ENCODE measurements around the gene PARM1. TPM values are rescaled to one million over a fixed set of nuclear protein-coding genes. Genes with fewer than 3 reads are reported as not detected.

Gene PARM1
- polyA plus RNA-seq, 1 of the 3 experiments (the other 2 are of a cell fraction), result not detected

GRCh38 chr4:74930162-74930561, 2.8 kb upstream of the PARM1 start:
- TF ChIP-seq YY1 (IDR thresholded peaks at IDR 0.05; ENCODE audit: low read depth) (no peak), NFIC (IDR thresholded peaks at IDR 0.05; ENCODE audit: borderline replicate concordance) (no peak), RAD21 (IDR thresholded peaks at IDR 0.05; ENCODE audit: low read length) (no peak), TAF1 (IDR thresholded peaks at IDR 0.05; ENCODE audit: borderline replicate concordance, low read depth, low read length) (no peak), USF1 (IDR thresholded peaks at IDR 0.05; ENCODE audit: borderline replicate concordance, low read depth) (no peak), NRF1 (IDR thresholded peaks at IDR 0.05; ENCODE audit: low read depth, low read length) (no peak), TEAD4 (IDR thresholded peaks at IDR 0.05; ENCODE audit: borderline replicate concordance, insufficient read depth) (no peak), JUND (IDR thresholded peaks at IDR 0.05) (no peak), FOXJ3 (CRISPR knock-in tag; IDR thresholded peaks at IDR 0.05) (no peak), FOSL2 (IDR thresholded peaks at IDR 0.05; ENCODE audit: borderline replicate concordance, low read depth) (no peak), CHD2 (IDR thresholded peaks at IDR 0.05; ENCODE audit: low read length, partially characterized antibody) (no peak), SIN3A (IDR thresholded peaks at IDR 0.05; ENCODE audit: borderline replicate concordance, low read depth, low read length) (no peak), FOXM1 (IDR thresholded peaks at IDR 0.05; ENCODE audit: low read depth) (no peak), ELF1 (IDR thresholded peaks at IDR 0.05) (no peak), GATA2 (CRISPR knock-in tag; IDR thresholded peaks at IDR 0.05) (no peak)
- TF ChIP-seq, protein P1, sequence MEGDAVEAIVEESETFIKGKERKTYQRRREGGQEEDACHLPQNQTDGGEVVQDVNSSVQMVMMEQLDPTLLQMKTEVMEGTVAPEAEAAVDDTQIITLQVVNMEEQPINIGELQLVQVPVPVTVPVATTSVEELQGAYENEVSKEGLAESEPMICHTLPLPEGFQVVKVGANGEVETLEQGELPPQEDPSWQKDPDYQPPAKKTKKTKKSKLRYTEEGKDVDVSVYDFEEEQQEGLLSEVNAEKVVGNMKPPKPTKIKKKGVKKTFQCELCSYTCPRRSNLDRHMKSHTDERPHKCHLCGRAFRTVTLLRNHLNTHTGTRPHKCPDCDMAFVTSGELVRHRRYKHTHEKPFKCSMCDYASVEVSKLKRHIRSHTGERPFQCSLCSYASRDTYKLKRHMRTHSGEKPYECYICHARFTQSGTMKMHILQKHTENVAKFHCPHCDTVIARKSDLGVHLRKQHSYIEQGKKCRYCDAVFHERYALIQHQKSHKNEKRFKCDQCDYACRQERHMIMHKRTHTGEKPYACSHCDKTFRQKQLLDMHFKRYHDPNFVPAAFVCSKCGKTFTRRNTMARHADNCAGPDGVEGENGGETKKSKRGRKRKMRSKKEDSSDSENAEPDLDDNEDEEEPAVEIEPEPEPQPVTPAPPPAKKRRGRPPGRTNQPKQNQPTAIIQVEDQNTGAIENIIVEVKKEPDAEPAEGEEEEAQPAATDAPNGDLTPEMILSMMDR (IDR thresholded peaks at IDR 0.05), result no peak
- TF ChIP-seq, protein P2, sequence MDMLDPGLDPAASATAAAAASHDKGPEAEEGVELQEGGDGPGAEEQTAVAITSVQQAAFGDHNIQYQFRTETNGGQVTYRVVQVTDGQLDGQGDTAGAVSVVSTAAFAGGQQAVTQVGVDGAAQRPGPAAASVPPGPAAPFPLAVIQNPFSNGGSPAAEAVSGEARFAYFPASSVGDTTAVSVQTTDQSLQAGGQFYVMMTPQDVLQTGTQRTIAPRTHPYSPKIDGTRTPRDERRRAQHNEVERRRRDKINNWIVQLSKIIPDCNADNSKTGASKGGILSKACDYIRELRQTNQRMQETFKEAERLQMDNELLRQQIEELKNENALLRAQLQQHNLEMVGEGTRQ (IDR thresholded peaks at IDR 0.05; ENCODE audit: borderline replicate concordance, low read depth, low read length), result no peak
- TF ChIP-seq, protein P3, sequence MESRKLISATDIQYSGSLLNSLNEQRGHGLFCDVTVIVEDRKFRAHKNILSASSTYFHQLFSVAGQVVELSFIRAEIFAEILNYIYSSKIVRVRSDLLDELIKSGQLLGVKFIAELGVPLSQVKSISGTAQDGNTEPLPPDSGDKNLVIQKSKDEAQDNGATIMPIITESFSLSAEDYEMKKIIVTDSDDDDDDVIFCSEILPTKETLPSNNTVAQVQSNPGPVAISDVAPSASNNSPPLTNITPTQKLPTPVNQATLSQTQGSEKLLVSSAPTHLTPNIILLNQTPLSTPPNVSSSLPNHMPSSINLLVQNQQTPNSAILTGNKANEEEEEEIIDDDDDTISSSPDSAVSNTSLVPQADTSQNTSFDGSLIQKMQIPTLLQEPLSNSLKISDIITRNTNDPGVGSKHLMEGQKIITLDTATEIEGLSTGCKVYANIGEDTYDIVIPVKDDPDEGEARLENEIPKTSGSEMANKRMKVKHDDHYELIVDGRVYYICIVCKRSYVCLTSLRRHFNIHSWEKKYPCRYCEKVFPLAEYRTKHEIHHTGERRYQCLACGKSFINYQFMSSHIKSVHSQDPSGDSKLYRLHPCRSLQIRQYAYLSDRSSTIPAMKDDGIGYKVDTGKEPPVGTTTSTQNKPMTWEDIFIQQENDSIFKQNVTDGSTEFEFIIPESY (IDR thresholded peaks at IDR 0.05; ENCODE audit: borderline replicate concordance, low read depth), result no peak
- TF ChIP-seq, protein P4, sequence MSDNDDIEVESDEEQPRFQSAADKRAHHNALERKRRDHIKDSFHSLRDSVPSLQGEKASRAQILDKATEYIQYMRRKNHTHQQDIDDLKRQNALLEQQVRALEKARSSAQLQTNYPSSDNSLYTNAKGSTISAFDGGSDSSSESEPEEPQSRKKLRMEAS (IDR thresholded peaks at IDR 0.05; ENCODE audit: low read depth), result no peak
- Histone ChIP-seq H3K9me3 (no peaks in the 10 kb centered on the region), H3K79me2 (ENCODE audit: insufficient read depth) (no peaks in the 10 kb centered on the region), H3K27me3 (ENCODE audit: insufficient read depth) (peaks cover 29% of the 10 kb centered on the region), H3K4me2 (no peak overlapping the region), H3K4me3 (ENCODE audit: low read depth in 2 of 2, low read length in 1 of 2) (no peak overlapping the region), H2AFZ (ENCODE audit: low read depth) (no peak overlapping the region), H3F3A (replicated peaks; ENCODE audit: insufficient read depth) (no peaks in the 10 kb centered on the region), H3K27ac (ENCODE audit: low read depth in 2 of 2, low read length in 1 of 2) (no peak overlapping the region), H3K36me3 (replicated peaks in 1 of 2; ENCODE audit: control insufficient read depth in 1 of 2, insufficient read depth in 2 of 2, low read length in 1 of 2) (no peaks in the 10 kb centered on the region), H3K9ac (no peak overlapping the region), H4K20me1 (ENCODE audit: insufficient read depth) (no peaks in the 10 kb centered on the region), H3K4me1 (ENCODE audit: control insufficient read depth in 1 of 2, insufficient read depth in 2 of 2, low read depth in 1 of 2, low read length in 1 of 2) (no peaks in the 10 kb centered on the region), H3K9me2 (no peaks in the 10 kb centered on the region)
- CTCF ChIA-PET, result interaction anchor here (0.8 to 1.6 kb wide), 3 partner anchors 11 to 40 kb away, joined by 3 to 4 read pairs (median 3); no protein-coding TSS in a partner anchor
- DNase-seq, result no peak
- POLR2A ChIA-PET, result no interaction called here
- WGBS (ENCODE audit: low lambda C conversion rate), result 19% methylated on average over 4 of the region's 4 CpGs
